ENCODE data around the gene CFAP107.

GRCh38 chr1:12712929-12713328, 33.1 kb upstream of the CFAP107 start:
- TF ChIP-seq CTCF (IDR thresholded peaks at IDR 0.05), result no peak
- TF ChIP-seq POLR2AphosphoS5 (IDR thresholded peaks at IDR 0.05; ENCODE audit: insufficient read depth in 1 of 2, low read depth in 1 of 2), result no peak
